Epithelial cell of prostate (primary cell): ENCODE measurements around the gene SCPEP1.

ENCODE experiments used
- DNase-seq: peaks from one replicate; pipeline ENCODE4 v3.0.0-alpha.2; 2011; ENCODE audit warnings: low read depth, low spot score
- H3K27ac ChIP-seq: fragments of 450-650 bp; 2 replicates; pipeline ENCODE4 v1.5.1; 2017; ENCODE audit warnings: mild to moderate bottlenecking

Gene SCPEP1

DNA sequence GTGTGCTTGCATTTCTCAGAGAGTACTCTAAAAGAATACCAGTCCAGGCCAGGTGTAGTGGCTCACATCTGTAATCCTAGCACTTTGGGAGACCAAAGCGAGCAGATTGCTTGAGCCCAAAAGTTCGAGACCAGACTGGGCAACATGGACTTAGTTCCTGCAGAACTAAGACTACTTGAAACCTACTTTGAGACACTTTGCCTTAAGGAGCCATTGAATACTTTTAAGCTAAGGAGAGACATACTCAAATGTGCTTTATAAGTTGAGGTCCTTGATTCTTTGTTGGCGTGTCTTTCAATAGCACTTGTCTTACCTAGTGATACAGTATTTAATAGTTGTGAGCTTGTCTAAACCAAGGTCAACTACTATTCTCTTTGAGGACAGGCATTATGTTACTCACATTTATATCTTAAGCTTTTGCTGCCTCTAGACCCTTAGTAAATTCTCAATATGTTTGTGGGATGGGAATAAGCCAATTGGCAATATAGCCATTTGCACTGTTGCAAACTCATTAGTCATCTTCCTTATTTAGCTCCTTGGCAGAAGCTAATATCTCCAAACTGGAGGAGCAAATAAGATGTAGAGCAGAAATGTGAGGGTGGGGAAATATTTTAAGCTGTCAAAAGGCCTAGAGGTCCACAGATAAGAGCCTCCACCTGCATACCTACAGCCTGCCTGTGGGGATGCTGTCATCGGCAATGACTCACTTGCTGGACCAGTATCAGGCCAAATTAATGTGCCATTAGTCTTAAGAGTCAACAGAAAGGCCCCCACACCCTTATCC is 16.3 kb downstream of the SCPEP1 start:
- H3K27ac ChIP-seq, result no peak overlapping the region
- peak; percentile 5 for DNase-seq

DNA sequence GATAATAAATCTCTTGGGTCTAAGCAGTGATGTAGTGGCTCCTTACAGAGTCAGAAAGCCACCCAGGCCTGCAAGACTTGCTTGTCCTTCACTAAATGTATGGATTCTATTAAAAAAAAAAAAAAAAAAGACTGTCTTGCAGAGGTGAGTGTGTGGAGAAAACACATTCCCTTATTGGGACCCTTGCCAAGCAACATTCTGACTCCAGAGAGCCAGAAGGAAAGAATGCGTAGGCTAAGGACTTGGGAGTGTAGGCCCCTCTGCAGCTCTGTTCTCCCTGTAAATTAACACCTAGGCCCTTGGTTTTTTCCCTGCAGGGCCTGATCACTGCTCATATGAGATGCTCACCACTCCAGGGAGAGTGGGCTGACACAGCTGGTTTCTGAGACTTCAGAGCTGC is 17.8 kb downstream of the SCPEP1 start:
- no peak for DNase-seq
- H3K27ac ChIP-seq, result no peak overlapping the region

DNA sequence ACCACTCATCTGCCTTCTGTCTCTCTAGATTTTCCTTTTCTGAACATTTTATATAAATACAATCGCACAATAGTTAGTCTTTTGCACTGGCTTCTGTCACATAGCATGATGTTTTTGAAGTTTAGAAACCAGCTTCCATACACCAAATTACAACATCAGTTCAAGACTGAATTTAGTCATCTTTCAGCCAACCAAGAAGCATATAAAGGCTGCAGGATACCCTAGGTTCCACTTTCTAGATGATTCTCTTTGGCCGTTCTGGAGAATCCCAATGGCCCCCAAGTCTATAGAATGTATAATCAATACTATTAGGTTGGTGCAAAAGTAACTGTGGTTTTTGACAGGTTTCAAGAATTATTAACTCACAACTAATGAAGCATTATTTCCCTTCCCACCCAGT is 19.4 kb downstream of the SCPEP1 start:
- H3K27ac ChIP-seq, result no peak overlapping the region
- no peak for DNase-seq

DNA sequence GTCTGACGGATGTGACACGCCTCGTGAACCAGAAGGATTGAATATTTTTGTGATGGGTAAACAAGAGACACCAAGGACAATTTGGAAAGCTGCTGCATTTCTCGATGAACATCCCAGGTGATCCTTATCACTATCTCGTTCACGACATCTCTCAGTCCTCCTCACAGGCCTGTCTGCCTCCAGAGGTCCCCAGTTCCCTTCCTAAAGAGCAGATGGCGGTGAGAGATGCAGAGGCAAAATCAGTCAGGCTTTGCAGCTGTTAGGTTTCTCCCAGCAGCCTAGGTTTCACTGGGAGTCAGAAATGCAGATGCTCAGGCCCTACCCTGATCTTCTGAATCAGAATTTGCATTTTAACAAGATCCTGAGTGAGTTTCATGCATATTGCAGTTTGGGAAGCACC is 23.6 kb downstream of the SCPEP1 start:
- no peak for DNase-seq
- H3K27ac ChIP-seq, result no peak overlapping the region

DNA sequence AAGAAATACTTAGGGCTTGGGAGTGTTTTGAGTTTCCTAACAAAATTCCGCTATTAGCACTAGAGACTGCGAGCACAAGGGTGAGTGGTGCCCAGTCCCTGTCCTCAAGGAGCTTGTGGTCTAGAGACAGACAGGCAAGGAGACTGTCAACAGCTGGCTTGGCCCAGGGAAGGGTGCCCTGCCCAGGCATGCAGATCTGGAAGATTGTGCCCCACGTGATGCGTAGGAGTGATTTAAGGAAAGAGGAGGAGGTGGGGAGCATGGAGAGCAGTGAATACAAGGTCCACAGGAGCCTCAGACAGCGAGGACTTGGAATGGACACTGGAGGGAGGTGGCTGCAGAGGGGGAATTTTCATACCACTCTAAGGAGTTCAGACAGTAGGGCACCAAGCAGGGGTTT is 25.0 kb downstream of the SCPEP1 start:
- H3K27ac ChIP-seq, result no peak overlapping the region
- DNase-seq, result no peak

DNA sequence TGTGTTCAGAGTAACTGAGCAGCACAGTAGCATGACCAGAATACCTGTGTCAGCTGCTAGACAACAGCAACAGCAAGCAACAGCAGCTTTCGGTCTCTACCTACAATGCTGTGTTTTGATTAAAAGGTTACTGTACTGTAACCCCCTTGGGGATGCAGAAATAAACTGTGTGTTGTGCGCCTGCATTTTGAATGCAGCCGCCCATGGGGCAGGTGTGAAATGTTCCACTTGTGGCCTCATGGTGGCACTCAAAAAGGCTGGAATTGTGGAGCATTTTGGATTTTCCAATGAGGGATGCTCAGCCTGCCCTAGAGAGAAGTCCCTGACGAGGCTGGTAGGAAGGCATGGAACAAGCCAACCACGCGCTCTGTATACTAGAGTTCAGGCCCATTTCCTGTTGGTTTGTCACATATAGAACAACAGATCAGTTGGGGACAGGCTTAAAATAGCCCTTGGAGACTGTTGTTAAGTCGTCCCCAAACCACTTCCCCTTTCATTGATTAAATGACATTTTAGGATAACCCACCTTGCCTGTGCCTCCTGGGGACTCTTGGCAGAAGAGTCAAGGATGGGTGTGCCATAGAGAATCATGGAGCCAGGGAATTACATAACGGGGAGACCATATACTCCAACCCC is 27.1 kb downstream of the SCPEP1 start:
- no peak for DNase-seq

DNA sequence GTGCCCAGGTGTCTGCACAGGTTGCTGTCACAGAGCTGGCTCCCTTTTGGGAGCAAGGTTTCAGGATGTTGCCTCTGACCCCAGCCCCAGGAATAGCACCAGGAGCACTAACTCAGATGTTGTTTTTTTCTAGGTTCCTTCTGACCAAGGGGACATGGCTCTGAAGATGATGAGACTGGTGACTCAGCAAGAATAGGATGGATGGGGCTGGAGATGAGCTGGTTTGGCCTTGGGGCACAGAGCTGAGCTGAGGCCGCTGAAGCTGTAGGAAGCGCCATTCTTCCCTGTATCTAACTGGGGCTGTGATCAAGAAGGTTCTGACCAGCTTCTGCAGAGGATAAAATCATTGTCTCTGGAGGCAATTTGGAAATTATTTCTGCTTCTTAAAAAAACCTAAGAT is 28.1 kb downstream of the SCPEP1 start:
- H3K27ac ChIP-seq, result no peak overlapping the region
- no peak for DNase-seq

More for the DNA sequence above, 27.1 kb downstream of the SCPEP1 start:
- no peak overlapping the region for H3K27ac ChIP-seq

DNA sequence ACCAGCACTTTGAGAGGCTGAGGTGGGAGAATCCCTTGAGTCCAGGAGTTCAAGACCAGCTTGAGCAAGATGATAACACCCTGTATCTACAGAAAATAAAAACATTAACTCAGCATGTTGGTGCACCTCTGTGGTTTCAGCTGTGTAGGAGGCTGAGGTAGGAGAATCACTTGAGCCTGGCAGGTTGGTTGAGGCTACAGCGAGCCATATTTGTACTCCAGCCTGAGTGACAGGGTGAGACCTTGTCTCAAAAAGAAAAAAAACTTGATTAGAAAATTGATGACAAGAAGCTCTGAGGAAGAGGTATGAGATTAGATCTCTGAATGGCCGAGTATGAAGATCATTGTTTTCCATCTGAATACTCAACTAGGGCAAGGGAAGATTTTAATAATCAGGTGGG is 31.0 kb downstream of the SCPEP1 start:
- DNase-seq, result no peak
- no peak overlapping the region for H3K27ac ChIP-seq

DNA sequence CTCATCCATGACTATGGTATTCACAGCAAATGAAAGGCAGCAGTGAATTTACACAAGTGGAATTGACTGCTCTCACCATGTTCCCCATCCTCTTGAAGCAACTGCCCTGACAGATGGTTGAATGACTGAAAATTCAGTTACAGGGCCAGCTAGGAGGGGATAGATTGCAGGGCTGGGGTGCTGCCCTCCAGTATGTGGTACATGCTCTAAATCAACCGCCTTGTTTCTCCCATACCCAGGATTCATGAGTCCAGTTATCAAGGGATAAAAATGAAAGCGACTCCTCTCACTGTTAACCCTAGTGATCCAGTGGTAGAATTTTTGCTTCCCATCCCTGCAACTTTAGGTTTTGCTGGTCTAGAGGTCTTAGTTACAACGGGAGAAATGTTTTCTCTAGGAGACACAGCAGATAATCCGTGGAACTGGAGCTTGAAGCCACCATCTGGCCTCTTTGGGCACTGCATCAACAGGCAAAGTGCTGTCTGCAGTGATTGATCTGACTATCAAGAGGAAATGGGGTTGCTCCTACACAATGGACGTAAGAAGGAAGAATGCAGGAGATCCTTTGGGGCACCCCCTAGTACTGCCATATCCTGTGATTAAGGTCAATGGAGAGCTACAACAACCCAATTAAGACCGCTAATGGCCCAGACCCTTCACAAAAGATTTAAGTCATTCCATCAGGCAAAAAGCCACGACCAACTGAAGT is 32.0 kb downstream of the SCPEP1 start:
- H3K27ac ChIP-seq, result no peak overlapping the region
- DNase-seq, result no peak

DNA sequence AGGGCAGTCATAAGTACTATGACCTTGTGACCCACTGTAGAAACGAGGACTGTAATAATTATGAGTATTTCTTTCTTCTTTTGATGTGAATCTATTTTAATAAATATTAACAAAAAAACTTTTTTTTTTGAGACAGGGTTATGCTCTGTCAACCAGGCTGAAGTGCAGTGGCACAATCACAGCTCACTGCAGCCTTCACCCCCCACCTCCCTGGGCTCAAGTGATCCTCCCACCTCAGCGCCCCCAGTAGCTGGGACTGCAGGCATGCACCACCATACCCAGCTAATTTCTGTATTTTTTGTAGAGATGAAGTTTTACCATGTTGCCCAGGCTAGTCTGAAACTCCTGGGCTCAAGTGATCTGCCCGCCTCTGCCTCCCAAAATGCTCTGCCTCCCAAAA is 32.6 kb downstream of the SCPEP1 start:
- H3K27ac ChIP-seq, result no peak overlapping the region
- no peak for DNase-seq

DNA sequence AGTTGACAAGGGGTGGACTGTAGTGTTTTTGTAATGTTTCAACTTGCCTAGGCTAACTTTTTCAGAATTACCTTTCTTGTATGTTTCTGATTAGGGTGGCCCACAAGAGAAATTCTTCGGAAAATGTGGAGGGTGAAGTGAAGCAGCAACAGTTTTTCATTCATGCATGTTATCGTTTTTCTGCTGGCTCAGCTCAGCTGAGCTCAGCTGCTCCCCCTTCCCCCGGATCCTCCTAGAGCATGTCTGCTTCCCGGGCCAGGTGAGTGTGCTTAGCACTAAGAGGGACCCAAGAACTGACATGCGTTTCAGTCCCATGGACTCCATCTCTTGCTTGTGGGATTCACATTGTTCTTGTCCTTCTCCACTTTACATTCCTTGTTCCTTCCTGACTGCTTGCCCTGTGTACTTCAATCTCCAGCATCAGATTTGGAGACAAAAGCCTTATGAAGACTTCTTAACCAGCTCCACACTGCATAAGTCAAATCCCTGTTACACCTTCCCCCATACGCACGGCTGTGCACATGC is 33.6 kb downstream of the SCPEP1 start:
- no peak overlapping the region for H3K27ac ChIP-seq
- no peak for DNase-seq

DNA sequence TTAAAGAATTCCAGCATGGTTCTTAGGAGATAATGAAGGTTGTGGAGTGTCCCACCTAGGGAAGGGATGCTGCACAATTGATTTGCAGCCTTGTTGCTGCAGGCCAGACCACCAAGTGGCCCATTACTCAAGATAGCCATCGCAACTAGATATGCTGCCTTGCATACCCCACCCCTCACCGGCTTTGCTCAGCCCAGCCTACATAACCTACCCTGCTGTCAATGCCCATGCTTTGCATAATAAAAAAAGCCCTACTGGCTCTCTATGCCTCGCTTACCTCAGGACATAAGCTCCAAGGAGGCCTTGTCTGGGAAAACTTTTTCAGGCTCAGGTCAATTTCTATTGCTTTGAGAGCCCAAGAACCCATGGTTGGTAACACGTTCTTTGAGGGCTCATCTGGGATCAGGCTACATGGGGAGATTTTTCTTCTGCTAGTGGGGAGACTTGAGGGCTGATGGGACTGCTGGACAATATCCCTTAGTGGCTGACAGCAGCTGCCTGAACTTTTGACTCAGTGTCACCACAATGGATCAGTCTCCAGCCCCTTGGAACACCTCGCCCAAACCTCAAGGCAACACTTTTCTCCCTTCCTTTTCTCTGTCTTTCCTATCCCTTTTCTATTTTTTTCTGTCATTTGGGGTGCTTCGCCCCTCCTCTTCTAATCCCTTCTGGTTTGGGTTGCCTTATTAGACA is 38.3 kb downstream of the SCPEP1 start:
- no peak for DNase-seq
- no peak overlapping the region for H3K27ac ChIP-seq

DNA sequence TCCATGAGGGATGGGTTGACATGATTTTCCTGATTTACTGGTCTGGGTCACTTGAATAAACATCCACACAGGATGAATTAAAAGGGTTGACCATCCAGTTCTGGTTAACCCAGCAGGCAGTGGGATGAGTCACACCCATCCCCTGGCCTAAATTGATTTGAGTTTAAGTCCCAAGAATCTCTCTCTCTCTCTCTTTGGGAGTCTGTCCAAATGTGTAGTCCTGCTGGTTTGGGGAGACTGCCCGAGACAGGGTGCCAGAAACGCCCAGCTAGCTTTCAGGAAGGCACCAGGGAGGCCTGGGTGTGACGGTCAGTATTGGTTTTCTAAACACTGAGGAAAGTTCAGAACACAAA is 38.8 kb downstream of the SCPEP1 start:
- DNase-seq, result peak; percentile 59

DNA sequence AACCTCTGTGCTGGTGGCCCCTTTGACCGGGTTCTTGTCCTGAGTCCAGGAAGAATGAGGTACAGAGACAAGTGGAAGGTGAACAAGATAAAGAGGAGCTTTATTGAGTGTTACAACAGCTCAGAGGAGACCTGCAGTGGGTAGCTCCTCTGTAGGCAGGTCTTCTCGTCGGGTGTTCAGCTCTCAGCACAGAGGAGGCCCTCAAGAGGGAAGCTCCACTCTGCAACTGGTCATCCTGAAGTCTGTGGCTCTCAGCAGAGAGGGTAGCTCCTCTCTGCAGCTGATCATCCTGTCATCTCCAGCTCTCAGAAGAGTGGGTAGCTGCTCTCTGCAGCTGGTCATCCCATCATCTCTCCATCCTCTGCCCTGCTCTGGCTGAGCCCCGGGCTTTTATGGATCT is 39.7 kb downstream of the SCPEP1 start:
- DNase-seq, result no peak
- no peak overlapping the region for H3K27ac ChIP-seq

More for the DNA sequence above, 38.8 kb downstream of the SCPEP1 start:
- no peak overlapping the region for H3K27ac ChIP-seq

DNA sequence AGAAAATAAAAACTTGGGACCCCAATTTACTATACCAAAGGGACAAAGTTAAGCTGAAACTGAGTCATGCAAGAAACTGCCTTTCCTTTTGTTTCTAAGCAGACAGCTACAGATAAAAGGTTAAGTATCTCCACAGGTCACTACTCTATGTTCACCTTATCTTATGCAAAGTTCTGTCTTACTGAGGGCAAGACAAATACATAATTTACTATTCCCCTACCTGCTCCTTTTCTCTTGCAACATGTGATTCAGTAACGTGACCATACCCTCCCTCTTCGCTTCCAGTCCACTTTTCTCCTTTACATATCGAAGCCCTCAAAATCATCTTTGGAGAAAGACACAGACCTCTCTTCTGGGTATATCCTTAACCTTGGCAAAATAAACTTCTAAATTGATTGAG is 42.3 kb downstream of the SCPEP1 start:
- no peak for DNase-seq
- H3K27ac ChIP-seq, result no peak overlapping the region

DNA sequence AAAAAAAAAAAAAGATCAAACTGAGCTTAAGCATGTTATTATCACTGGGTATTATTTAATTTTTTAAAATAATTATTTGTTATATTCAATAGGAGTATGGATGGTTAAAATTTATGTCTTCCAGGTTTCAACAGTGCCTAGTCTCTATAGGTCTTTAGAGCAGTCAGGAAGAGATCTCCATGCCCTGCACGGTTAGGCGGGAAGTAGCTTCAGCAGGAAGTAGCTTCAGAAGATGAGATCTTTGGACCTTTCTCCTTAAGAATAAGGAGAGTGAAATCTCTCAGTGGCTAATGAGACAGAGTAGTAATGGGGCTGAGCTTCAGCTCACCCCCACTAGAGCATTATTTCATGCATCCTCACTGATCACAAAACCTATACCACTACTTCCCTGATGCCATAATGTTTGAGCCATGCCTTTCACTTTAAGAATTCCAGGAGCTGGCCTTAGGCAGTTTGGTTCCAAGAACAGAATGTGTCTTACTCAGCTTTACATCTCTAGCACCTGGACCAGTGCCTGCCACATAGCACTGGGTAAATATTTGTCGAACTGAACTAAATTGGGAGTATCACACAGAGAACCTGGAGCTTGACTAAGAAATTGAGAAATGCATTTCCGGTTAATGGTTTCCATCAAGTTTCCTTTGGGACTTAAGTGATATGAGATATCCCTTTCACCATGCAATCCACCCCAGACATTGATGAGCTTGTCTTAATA is 43.5 kb downstream of the SCPEP1 start:
- H3K27ac ChIP-seq, result peak overlapping the region; percentile 31
- peak; percentile 52 for DNase-seq

DNA sequence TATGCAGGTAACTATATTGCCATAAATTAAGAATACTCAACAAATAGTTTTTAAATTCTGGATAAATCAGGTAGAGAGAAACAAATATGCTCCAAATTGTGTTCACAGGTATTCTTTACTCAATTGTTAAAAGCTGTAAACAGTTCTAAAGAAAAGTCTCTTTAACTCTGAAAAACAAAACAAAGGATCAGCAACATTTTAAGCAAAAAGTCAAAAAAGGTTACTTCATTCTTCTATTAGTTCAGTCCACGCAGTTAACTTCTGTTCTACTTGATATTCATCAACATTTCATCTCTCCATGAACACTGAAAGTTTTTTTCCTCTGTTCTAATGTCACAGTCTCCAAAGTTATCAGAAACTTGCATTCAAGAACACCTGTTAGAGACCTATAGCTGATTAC is 47.9 kb downstream of the SCPEP1 start:
- no peak overlapping the region for H3K27ac ChIP-seq
- no peak for DNase-seq

DNA sequence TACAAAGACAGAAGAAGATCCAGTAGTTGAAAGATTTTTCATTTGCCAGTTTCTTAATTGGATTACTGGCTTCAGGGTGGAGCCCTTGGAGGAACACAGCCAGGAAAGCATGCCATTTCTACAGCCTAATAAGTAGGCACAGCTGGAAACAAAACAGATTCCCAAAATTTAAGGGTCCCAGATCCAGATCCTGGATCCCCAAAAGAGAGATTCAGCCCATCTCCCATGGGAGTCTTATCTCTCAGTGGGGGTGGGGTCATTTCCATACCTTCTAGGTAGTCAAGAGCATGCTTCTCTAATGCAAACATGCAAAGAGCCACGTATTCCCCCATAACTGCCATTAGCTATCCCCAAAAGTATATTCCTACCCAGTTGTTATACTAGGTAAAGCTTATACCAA is 49.9 kb downstream of the SCPEP1 start:
- no peak for DNase-seq

DNA sequence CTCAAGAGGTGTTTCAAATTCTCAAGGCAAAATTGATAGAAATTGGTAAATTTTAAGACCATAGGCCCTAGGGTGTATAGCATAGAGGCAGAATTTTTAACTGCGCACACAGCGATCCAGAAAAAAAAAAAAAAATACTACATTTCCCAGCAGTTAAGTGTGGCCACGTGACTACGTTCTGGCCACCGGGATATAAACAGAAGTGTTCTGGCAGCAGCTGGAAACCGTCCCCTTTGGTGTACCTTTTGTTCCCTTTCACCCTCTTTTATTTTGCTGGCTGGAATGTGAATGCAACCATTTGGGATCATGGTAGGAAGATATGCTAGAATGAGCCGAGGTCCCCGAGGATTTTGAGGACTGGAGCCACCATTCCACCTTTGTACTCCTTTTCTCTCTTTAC is 54.4 kb downstream of the SCPEP1 start:
- no peak overlapping the region for H3K27ac ChIP-seq
- DNase-seq, result no peak

More for the DNA sequence above, 49.9 kb downstream of the SCPEP1 start:
- H3K27ac ChIP-seq, result no peak overlapping the region

DNA sequence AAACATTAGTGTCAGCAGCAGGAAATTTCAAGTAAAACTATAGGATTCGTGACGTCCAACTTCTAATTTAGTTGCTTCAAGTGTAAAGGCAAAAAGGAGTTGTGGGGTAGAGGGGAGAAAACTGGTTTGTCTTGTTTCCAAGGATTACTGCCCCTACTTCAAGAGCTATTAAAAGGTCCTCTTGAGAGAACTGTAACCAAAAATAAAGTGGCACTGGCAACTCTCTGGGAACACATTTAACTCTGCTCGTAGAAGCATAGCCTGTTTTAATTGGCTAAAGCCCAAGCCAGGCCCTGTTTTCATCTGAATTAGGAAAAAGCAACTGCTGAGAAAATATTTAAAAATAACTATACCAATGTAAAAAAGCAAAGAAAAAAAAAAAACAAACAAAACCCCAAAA is 55.4 kb downstream of the SCPEP1 start:
- DNase-seq, result no peak
- H3K27ac ChIP-seq, result no peak overlapping the region
